ENCODE results near the gene STAC3. TPM values are rescaled to one million over a fixed set of nuclear protein-coding genes. Genes with fewer than 3 reads are reported as not detected.
"Not testable (repeated sequence)": the region's sequence is repeated elsewhere in the genome, so short reads cannot be mapped to it uniquely, and the experiment has no call there.

Gene STAC3
- 2.3 TPM for total RNA-seq

DNA sequence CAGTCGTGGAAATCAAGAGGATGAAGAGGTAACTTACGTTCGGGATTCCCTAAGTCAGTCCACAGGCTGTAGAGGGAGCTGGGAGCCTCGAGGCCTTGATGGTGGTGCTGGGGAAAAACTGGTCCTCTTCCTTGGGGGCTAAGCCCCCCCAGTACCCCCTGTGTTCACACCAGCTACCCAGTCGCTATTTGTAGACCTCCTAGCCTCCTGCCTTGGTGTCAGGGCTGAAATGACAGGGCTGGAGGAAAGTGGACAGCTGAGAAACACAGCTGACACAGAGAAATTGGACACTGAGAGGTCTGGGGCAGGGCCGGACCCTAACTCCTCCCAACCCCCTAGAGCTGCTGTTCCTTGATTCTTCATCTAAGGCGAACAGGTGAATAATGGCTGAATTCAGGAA lies at the start of gene STAC3:
Gene STAC3 (minus strand): TSS at position 232 of the 400 bp plus-strand sequence. CDS start 1,551 bp downstream, outside the sequence.
- DNase-seq (ENCODE audit: low spot score) (no peak), ATAC-seq (no peak)

DNA sequence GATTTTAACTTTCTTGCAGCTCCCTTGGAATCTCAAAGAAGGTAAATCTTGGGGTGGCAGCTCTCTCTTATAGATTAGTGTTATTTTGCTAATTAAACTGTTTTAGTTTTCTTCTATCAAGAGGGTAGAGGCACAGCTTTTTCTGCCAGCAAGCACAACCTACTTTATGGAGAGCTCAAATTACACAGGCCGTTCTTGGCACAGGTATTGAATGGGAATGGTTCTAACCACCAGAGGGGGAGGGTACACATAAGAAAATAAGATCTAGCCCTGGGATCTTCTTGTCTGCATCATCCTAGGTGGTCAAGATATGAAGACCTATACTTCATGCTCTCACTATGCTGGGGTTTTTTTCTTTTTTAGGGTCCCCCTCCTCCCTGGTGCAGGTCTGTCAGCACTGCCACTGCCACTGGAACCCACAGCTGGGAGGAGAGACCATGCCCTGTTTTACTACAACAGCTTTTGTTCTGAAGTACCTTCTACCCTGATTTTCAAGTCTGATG lies 48.6 kb upstream of the STAC3 start:
- DNase-seq (ENCODE audit: low spot score) = no peak
- peak; percentile 50 for ATAC-seq

DNA sequence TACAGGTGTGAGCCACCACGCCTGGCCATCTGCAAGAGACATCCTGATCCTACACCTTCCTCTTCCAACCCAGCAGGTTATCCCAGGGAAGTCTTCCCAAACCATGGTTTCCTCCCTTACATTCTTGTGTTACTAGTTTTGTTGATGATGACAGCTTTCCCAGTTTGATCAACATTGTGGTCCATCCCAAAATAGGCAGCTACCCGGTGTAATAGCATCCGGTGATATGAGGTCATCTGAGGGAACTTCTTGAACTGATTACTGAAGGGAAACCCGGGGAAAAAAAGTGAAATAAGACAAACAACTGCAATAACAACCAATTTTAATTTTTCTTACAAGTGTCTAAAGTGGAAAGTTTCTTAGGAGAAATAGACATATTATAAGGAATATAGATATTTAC lies 45.3 kb upstream of the STAC3 start:
- ATAC-seq (no peak), DNase-seq (ENCODE audit: low spot score) (no peak)

DNA sequence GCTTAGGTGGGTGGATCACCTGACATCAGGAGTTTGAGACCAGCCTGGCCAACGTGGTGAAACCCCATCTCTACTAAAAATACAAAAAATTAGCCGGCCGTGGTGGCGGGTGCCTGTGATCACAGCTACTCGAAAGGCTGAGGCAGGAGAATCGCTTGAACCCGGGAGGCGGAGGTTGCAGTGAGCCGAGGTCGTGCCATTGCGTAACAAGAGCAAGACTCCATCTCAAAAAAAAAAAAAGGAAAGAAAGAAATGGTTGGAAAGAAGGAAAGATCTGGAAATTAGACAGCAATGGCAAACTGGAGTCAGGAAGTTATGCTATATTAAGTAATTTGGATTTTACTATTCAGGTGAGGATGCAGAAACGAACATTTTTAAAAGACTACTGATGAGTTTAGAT lies 31.1 kb upstream of the STAC3 start:
- DNase-seq (ENCODE audit: low spot score); ATAC-seq: not testable (repeated sequence)

DNA sequence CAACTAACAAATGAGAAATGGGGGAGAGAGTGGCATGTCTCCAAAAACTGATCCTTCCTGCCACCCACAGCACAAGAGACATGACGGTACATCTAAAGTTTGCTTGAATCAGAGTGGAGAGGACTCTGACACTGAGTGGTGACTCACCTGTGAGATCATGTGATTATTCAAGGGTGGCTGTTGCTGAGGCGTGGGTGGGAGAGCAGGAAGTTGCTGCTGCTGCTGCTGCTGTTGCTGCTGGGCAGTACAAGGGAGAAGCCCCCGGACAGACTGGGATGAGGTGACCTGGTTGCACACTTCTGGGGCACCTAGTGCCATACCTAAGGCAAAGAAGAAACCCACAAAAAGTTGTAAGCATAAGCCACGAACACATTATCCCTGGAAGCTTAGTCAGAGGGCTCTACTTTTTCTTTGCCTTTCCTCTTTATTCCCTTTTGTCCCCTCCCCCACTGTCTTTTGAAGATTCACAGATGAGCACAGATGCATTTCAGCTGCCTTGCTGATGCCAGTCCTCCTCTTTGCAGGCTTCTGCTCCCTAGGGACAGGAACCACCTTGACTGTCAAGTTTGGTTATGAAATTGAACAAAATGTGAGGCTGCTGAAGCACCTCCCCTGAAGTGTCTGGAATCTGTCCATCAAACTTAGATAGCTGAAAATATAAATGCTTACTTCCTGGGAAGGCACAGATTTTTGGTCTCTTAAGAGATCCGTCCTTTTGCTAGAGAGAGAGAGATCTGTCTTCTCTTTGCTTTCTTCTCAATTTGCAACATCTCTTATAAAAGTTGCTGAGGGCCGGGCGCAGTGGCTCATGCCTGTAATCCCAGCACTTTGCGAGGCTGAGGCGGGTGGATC lies 29.4 kb upstream of the STAC3 start:
- ATAC-seq = peak; percentile 86
- DNase-seq (ENCODE audit: low spot score) = no peak

DNA sequence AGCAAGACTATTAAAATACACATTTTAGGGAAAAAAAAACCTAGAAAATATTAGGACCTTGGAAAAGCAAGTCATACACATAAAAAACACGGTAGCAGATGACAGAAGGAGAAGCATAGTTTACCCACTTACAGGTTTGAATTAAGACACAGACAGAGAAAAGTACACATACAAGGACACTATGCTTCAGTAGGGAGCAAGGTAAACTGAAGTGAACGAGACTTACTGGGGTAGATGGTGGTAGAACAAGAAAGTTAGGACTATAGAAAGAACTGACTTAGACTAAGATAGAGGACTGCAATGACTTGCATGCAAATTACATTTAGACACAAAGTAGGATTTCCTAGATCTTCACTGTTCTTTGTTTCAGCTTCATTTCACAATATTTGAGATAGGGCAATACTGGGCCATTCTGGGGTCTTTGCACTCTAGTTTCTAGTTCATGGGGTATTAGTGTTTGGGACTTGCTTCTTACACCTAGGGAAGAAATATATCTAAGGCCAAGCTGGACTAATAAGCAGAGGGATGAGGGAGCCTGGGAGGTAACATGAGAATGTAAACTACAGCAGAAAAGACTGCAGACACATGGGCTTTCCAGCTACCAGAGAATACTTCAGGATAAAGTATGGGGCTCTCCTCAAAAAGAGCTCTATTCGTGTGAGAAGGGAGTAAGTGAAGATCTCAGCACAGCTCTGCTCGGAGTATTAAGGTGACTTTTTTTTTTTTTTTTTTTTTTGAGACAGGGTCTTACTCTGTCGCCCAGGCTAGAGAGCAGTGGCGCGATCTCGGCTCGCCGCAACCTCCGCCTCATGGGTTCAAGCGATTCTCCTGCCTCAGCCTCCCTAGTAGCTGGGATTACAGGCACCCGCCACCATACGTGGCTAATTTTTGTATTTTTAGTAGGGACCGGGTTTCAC lies 27.7 kb upstream of the STAC3 start:
- no peak for ATAC-seq

DNA sequence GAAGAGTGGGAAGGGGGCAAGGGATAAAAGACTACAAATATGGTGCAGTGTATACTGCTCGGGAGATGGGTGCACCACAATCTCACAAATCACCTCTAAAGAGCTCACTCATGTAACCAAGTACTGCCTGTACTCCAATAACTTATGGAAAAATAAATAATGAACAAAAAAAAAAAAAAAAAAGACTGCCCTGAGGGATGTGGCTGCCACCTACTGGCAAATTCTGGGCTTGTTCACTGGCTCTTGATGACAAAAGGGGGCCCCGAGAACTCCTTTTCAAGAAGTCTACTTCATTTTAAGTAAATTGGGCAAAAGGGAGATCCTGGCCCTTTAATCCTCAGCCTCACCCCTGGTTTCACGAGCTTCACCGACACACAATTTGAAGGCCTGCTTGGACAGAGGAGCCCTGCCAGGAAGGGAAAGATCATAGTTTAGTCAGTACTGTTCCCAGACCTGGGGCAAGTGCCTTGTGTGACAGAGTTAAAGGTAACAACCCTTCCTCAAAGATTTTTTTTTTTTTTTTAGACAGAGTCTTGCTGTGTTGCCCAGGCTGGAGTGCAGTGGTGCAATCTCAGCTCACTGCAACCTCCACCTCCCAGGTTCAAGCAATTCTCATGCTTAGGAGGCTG lies 26.1 kb upstream of the STAC3 start:
- no peak for DNase-seq (ENCODE audit: low spot score)
- peak; percentile 62 for ATAC-seq

More for the DNA sequence above, 27.7 kb upstream of the STAC3 start:
- DNase-seq (ENCODE audit: low spot score) = no peak

DNA sequence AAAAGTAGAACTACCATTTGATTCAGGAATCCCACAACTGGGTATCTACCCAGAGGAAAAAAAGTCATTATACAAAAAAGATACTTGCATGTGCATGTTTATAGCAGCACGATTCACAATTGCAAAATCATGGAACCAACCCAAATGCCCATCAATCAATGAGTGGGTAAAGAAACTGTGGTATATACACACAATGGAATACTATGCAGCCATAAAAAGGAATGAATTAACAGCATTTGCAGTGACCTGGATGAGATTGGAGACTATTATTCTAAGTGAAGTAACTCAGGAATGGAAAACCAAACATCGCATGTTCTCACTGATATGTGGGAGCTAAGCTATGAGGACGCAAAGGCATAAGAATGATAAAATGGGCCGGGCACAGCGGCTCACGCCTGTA lies 25.2 kb upstream of the STAC3 start:
- DNase-seq (ENCODE audit: low spot score); ATAC-seq: not testable (repeated sequence)

DNA sequence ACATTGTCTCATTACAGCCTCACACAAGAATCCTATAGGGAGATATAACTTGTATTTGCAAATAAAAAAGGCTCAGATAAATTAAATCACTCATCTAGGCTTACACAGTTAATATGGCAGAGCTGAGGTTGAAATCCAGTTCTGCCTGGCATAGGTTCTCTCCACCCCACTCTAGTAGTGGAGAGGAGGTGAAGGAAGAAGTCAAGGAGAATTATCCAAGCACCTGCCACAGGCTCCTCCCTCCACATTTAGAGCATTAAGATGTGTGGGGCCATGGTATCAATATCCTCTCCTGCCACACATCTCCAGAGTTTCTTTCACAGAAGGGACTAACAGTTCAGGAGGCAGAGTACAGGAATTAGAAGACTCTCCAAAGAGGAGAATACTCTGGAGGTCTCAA lies 22.5 kb upstream of the STAC3 start:
- ATAC-seq (no peak), DNase-seq (ENCODE audit: low spot score) (no peak)

DNA sequence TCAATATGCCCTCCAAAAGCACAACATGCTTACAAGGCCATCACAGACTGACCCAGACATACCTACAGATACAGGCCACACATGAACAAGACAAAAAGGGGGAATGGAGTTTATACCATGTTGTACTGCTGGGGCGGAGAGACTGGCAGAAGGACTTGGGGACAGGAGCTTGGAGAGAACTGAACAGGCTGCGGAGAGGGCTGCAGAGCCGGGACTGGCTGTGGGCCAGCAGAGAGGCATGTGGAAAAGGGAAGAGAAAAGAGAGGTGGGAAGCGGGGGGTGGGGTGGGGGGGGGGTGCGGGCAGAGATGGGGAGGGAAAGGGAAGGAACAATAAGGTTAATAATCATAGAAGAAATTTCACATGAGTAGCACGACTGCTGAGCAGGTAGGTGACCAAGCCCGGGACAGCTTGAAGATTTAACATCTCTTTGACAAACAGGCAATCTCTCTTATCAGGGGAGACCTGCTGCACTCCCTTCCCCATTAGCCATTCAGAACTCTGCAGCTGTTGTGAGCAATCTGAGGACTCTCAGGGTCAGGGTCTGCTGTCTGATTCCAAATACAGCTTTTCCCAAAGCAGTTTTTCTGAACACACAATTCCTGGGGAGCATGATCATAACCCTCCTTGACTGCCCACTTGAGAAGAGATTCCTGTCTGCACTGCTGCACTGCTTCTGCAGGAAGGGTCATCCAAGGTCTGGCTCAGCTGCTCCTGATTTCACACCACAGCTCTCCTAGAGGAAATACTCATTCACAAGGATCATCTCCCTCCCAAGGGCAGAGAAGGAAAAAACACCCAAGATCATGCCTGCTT lies 21.6 kb upstream of the STAC3 start:
- ATAC-seq (no peak), DNase-seq (ENCODE audit: low spot score) (no peak)

DNA sequence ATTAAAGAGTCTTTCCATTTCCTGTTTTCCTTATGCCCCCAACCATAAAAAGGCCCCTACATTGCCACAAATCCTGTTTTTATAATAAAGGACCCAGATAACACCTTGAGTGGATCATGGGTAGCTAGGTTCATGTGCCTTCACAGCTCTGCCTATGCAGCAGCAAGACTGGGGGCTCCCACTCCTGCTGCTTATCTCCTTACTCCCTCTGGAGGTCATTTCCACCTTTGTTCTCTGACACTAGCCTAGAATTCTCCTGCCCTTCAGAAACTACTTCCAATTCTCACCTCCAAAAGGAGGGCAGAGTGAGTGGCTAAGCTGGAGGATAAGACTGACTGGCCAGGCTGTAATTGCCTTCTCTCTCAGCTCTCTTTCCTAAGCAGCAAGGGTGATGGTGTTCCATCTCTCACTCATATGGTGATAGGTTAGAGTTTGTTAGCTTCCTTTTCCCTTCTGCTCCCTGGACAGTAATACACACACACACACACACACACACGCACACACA lies 20.0 kb upstream of the STAC3 start:
- DNase-seq (ENCODE audit: low spot score) (no peak), ATAC-seq (peak; percentile 28)

DNA sequence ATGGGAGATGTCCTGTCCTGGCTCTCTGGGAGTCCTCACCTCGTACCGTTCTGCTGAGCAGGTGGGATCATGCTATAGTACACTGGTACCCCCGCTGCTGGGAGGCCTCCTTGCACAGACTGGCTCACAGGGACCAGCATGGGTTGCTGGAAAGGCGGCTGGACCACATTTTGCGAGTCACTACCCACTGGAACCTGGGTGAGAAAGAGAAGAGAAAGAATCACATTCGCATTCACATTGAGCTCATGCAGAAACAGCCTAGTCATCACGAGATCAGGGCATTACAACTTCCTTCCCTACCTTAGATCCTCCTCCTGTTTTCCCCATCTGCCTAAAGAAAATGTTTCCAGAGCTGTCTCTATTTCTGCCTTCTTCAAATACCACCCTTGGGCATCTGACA lies 17.3 kb upstream of the STAC3 start:
- DNase-seq (ENCODE audit: low spot score) (no peak), ATAC-seq (no peak)

DNA sequence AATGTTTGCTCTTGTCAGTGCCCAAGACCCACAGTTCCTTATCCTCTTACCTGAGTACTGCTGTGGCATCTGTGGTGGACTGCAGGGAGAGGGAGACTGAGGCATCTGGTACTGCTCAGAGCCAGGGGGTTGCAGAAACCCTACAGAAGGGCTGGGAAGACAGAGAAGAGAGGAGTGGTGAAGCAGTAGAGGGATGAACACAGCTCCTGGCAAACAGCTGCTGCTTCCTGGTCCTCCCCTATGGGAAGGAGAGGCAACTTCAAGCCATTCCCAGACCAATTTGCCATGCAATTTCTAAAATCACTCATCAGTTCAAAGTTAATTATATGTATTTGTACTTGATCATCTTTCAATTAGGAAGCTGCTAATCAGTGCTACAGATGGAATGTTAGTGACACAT lies 15.7 kb upstream of the STAC3 start:
- ATAC-seq (no peak), DNase-seq (ENCODE audit: low spot score) (no peak)

DNA sequence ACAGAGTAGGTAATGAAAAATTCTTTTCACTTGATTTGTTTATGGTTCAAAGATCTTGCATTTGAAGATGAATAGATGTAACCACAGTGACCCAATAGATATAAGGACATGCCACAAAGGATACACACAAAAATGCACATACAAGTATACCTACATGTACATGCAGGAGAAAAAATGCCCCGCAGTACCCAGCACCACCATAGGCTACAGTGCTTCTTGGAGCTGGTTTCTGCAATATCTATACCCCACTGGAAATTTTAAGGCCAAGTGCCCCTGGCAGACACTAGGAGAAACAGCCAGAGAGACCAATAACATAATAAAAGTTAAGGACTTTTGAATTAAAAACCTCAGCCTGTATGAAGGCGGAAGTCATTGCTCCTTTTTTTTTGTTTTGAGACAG lies 12.1 kb upstream of the STAC3 start:
- no peak for ATAC-seq
- DNase-seq (ENCODE audit: low spot score) = no peak

DNA sequence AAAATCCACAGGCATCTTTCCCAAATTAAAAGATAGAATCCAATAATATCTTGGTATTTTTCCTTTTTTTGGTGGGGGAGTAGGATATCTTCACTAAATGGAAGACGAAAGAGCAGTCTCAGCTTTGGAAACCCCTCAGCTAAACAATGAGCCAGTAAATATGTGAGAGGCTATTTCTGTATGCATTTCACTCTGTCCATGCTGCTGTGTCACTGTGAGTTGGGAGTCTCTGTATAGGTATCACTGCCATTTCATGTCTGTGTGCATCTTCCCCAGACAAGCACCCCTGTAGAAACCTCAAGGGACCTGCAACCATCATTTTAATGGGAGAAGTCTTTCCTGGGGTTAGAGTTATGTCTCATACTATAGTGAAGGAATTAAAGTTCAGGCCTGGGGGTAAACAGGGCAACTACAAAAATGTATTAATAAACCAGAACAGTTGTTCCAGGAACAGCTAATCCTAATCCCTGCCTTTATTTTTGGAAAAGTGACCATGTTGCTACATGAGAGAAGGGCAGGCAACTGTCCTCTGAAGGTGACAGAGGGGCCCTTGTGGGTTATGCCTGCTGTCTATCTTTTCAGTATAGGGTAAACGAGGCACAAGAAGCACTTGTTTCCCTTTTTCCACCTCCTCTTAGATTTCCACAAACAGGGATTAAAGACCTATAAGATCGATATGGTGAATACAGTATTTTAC lies 11.3 kb upstream of the STAC3 start:
- DNase-seq (ENCODE audit: low spot score) (no peak), ATAC-seq (no peak)

DNA sequence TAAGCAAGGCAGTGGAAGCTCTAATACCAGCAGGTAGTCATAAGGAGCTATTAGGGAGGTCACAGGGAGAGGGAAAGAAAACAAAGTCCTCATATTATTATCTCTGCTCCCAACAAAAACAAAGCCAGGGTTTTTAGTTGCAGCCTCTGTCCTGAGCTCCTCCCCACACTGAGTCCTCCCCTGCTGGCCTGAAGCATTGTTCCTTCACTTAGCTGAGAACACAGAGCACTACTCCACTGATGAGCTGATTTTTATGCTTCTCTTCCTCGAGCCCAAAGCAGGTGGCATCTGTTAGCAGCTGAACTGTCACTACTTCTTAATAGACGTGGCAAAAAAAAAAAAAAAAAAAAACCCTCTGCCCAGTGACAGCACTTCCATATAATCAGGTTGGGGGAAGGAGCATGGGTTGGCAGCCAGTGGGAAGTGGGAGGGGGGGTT lies 10.5 kb upstream of the STAC3 start:
- DNase-seq (ENCODE audit: low spot score) (no peak), ATAC-seq (peak; percentile 13)

DNA sequence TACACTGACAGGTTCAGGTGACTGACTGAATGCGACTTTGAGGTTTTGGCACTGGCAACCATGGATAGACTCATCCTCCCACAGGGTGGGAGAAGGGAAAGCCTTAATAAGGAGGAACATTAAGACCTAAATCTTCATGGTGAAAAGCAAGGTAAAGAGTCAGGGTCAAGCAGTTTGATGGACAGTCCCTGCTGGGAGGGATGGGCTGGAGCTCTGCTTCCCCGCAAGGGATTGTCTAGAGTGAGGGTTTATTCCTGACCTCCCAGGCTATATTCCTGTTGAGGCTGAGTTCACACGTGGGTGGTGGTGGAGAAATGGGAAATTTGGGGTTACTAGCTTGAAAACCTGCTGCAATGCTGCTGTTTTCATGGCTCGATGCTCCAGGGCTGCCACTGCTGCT lies 9.4 kb upstream of the STAC3 start:
- DNase-seq (ENCODE audit: low spot score) = no peak
- no peak for ATAC-seq

DNA sequence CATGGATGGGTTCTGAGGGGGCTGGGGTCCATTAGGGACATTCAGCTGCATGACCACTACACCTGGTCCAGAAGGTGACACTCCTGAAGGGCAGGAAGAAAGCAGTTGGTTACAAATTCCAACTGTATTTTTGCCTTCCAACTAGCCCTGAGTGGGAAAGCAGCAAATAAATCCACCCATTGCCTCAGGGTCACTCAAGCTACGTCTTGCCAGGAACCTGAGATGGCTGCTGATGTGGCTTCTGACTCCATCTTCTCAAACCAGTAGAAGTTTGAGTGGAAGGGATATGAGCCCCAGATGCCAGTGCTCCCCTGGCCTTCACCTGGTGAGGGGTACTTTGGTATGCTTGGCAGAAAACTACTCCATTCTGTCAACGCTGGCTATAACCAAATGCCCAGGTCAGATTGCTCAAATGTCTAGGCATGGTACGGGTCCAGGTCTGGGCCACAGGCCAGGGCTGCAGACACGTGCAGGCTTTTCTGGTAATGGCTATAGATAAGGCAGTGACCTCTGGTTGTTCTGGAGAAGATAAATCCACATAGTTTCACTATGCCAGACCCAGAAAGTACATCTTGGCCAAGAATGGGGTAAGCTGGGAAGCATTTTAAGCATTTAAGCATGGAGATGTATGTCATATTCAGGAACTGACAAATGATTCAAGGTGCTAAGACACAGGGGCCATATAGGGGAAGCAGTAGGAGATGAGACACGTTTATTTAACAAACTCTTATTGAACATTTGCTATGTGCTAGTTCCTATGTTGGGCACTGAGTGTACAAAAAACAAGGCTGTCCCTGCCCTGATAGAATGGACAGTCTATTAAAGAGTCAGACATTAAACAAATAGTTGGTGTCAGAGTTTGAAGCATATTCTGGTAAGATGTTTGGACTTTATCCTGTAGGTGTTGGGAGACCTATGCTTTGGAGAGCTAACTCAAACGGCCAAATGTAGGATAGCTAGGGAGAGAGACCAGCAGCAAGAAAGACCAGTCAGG lies 8.3 kb upstream of the STAC3 start:
- DNase-seq (ENCODE audit: low spot score) (peak; percentile 96), ATAC-seq (peak; percentile 71)
